Measurements from ENCODE around the gene SETDB2. TPM values are rescaled to one million over a fixed set of nuclear protein-coding genes. Genes with fewer than 3 reads are reported as not detected.
A peak's percentile ranks its signal among the peaks of the same experiment; 100 is the strongest.

SETDB2 gene
- total and polyA plus RNA-seq, 4 donors, result 1.9 to 6.2 (median 4.9) TPM

GRCh38 chr13:49395878-49396380 lies 48.1 kb upstream of the SETDB2 start:
- no peak for DNase-seq (ENCODE audit: low spot score)
- no peaks in the 10 kb centered on the region for H3K4me1 ChIP-seq (ENCODE audit: control insufficient read depth in 4 of 4, insufficient read depth in 4 of 4, low read length in 3 of 4)
- 97% methylated on average over 1 of the region's 1 CpG for whole genome bisulfite sequencing
- TF ChIP-seq TAF1 (conservative IDR thresholded peaks at IDR 0.05) (no peak), RXRA (IDR thresholded peaks at IDR 0.05) (no peak), ZBTB33 (IDR thresholded peaks at IDR 0.05) (no peak), ATF3 (IDR thresholded peaks at IDR 0.05) (no peak), HNF4A (conservative IDR thresholded peaks at IDR 0.05) (no peak), GABPA (IDR thresholded peaks at IDR 0.05 in 1 of 2, conservative IDR thresholded peaks at IDR 0.05 in 1 of 2) (no peak), SP1 (IDR thresholded peaks at IDR 0.05) (no peak)
- H3K36me3 ChIP-seq (ENCODE audit: control insufficient read depth in 4 of 4, insufficient read depth in 3 of 4, low read depth in 1 of 4, low read length in 3 of 4), result no peaks in the 10 kb centered on the region
- H3K27ac ChIP-seq (ENCODE audit: low read depth in 1 of 2, low read length in 2 of 2), result no peak overlapping the region
- H3K4me3 ChIP-seq (ENCODE audit: low read depth in 1 of 3, low read length in 3 of 3), result no peak overlapping the region
- H3K9ac ChIP-seq (ENCODE audit: low read depth in 1 of 2, low read length in 2 of 2), result no peak overlapping the region
- no peaks in the 10 kb centered on the region for H3K27me3 ChIP-seq (ENCODE audit: control insufficient read depth in 4 of 4, insufficient read depth in 4 of 4, low read length in 3 of 4)
- no peaks in the 10 kb centered on the region for H3K9me3 ChIP-seq (ENCODE audit: control insufficient read depth in 4 of 4, low read length in 3 of 4)

- TF ChIP-seq NR2F2 (IDR thresholded peaks at IDR 0.05) (no peak), YY1 (IDR thresholded peaks at IDR 0.05) (no peak), EGR1 (IDR thresholded peaks at IDR 0.05; ENCODE audit: low read depth in 2 of 2) (no peak), HNF4A (conservative IDR thresholded peaks at IDR 0.05) (no peak)
- Histone ChIP-seq H3K4me1 (ENCODE audit: control insufficient read depth in 4 of 4, insufficient read depth in 4 of 4, low read length in 3 of 4) (no peaks in the 10 kb centered on the region), H3K9ac (ENCODE audit: low read depth in 1 of 2, low read length in 2 of 2) (no peak overlapping the region), H3K36me3 (ENCODE audit: control insufficient read depth in 4 of 4, insufficient read depth in 3 of 4, low read depth in 1 of 4, low read length in 3 of 4) (peaks cover 0 to 1% (median 0%) of the 10 kb centered on the region in 4 donors), H3K4me3 (ENCODE audit: low read depth in 1 of 3, low read length in 3 of 3) (no peak overlapping the region), H3K27ac (ENCODE audit: low read depth in 1 of 2, low read length in 2 of 2) (no peak overlapping the region), H3K27me3 (ENCODE audit: control insufficient read depth in 4 of 4, insufficient read depth in 4 of 4, low read length in 3 of 4) (no peaks in the 10 kb centered on the region), H3K9me3 (ENCODE audit: control insufficient read depth in 4 of 4, low read length in 3 of 4) (no peaks in the 10 kb centered on the region)
- 79% methylated on average over 1 of the region's 1 CpG for WGBS
- DNase-seq (ENCODE audit: low spot score), result no peak
These were observed 44.1 kb upstream of the SETDB2 start for GRCh38 chr13:49399801-49400472.

GRCh38 chr13:49400755-49401659 lies 43.1 kb upstream of the SETDB2 start:
- Histone ChIP-seq H3K9me3 (ENCODE audit: control insufficient read depth in 4 of 4, low read length in 3 of 4) (no peaks in the 10 kb centered on the region), H3K4me3 (ENCODE audit: low read depth in 1 of 3, low read length in 3 of 3) (no peak overlapping the region), H3K36me3 (ENCODE audit: control insufficient read depth in 4 of 4, insufficient read depth in 3 of 4, low read depth in 1 of 4, low read length in 3 of 4) (peaks cover 0 to 1% (median 0%) of the 10 kb centered on the region in 4 donors), H3K4me1 (ENCODE audit: control insufficient read depth in 4 of 4, insufficient read depth in 4 of 4, low read length in 3 of 4) (no peaks in the 10 kb centered on the region), H3K27ac (ENCODE audit: low read depth in 1 of 2, low read length in 2 of 2) (peak overlapping the region in 1 of 2 donors; percentile 36), H3K27me3 (ENCODE audit: control insufficient read depth in 4 of 4, insufficient read depth in 4 of 4, low read length in 3 of 4) (no peaks in the 10 kb centered on the region), H3K9ac (ENCODE audit: low read depth in 1 of 2, low read length in 2 of 2) (peak overlapping the region in 1 of 2 donors; percentile 12)
- TF ChIP-seq ATF3 (IDR thresholded peaks at IDR 0.05), result no peak
- peak; percentile 41 for TF ChIP-seq SP1 (IDR thresholded peaks at IDR 0.05)
- DNase-seq (ENCODE audit: low spot score), result no peak
- 63% methylated on average over 7 of the region's 7 CpGs for WGBS

Measured in liver (tissue), 9 donors.